HG03460 (cell line): Measurements from ENCODE around the gene FUCA1.
"Not testable (repeated sequence)": the region's sequence is repeated elsewhere in the genome, so short reads cannot be mapped to it uniquely, and the experiment has no call there.

ENCODE experiments used
- ATAC-seq: cut with Tn5 transposase; IDR thresholded peaks from one replicate; pipeline ENCODE4 v1.9.1; 2021; ENCODE audit not compliant: unreplicated experiment

The FUCA1 gene

GRCh38 chr1:23896491-23896890, 28.4 kb upstream of the FUCA1 start:
- ATAC-seq = no peak

GRCh38 chr1:23895993-23896392, 27.9 kb upstream of the FUCA1 start:
- no peak for ATAC-seq

GRCh38 chr1:23895082-23895481, 27.0 kb upstream of the FUCA1 start:
- no peak for ATAC-seq

- ATAC-seq = peak; percentile 63
Observed at GRCh38 chr1:23889074-23889473, 21.0 kb upstream of the FUCA1 start.

GRCh38 chr1:23885222-23885621, 17.1 kb upstream of the FUCA1 start:
- ATAC-seq = no peak

GRCh38 chr1:23882746-23883145, 14.7 kb upstream of the FUCA1 start:
- no peak for ATAC-seq

GRCh38 chr1:23879809-23880208, 11.7 kb upstream of the FUCA1 start:
- ATAC-seq = no peak

- ATAC-seq = no peak
Observed at GRCh38 chr1:23878668-23879067, 10.6 kb upstream of the FUCA1 start.

- no peak for ATAC-seq
Observed at GRCh38 chr1:23875382-23875781, 7.3 kb upstream of the FUCA1 start.

GRCh38 chr1:23872421-23872820, 4.3 kb upstream of the FUCA1 start:
- no peak for ATAC-seq

GRCh38 chr1:23869051-23869450, 961 bp upstream of the FUCA1 start:
- no peak for ATAC-seq

GRCh38 chr1:23868557-23869016, 497 bp upstream of the FUCA1 start:
- ATAC-seq = no peak

GRCh38 chr1:23867542-23867894, 572 bp downstream of the FUCA1 start:
- ATAC-seq = peak; percentile 25

- no peak for ATAC-seq
Observed at GRCh38 chr1:23865543-23865930, 2.6 kb downstream of the FUCA1 start.

GRCh38 chr1:23864801-23865542, 3.1 kb downstream of the FUCA1 start:
- ATAC-seq = no peak

- no peak for ATAC-seq
Observed at GRCh38 chr1:23862640-23863039, 5.5 kb downstream of the FUCA1 start.

GRCh38 chr1:23854568-23854967, 13.5 kb downstream of the FUCA1 start:
- no peak for ATAC-seq

GRCh38 chr1:23853124-23853523, 15.0 kb downstream of the FUCA1 start:
- ATAC-seq = not testable (repeated sequence)

GRCh38 chr1:23851406-23851805, 16.7 kb downstream of the FUCA1 start:
- not testable (repeated sequence) for ATAC-seq

GRCh38 chr1:23848673-23849616, 19.1 kb downstream of the FUCA1 start:
- ATAC-seq = no peak

GRCh38 chr1:23847482-23848095, 20.5 kb downstream of the FUCA1 start:
- not testable (repeated sequence) for ATAC-seq

GRCh38 chr1:23845163-23845562, 22.9 kb downstream of the FUCA1 start:
- ATAC-seq = no peak
